ENCODE data around the gene ICOSLG. TPM values are rescaled to one million over a fixed set of nuclear protein-coding genes. Genes with fewer than 3 reads are reported as not detected.
"Not testable (repeated sequence)": the region's sequence is repeated elsewhere in the genome, so short reads cannot be mapped to it uniquely, and the experiment has no call there.

Gene ICOSLG, protein sequence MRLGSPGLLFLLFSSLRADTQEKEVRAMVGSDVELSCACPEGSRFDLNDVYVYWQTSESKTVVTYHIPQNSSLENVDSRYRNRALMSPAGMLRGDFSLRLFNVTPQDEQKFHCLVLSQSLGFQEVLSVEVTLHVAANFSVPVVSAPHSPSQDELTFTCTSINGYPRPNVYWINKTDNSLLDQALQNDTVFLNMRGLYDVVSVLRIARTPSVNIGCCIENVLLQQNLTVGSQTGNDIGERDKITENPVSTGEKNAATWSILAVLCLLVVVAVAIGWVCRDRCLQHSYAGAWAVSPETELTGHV
- total RNA-seq (0.48 and 2.4 TPM in 2 replicates), polyA plus RNA-seq (0.68 and 1.9 TPM in 2 replicates)

DNA sequence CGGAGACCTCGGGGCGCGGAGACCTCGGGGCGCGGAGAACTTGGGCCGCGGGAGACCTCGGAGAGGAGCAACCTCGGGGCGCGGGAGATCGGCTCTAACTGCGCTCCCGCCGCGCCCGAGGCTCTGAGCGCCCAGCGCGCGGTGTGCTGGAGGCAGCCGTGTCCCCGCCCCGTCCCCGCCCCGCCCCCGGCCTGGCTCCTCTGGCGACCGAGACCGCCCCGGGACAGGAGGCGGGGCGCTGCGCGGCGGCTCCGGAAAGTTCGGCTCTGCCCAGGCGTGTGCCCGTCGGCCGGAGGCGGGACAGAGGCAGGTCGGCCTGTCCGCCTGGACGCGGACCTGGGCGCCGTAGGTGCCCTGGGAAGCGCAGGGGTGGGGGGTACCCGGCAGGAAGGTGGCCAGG is at the start of gene ICOSLG:
Gene ICOSLG, minus strand, starts transcription at position 102 of the 400 bp plus-strand sequence. CDS start 126 bp downstream, outside the sequence.
- H3K79me2 ChIP-seq; H4K20me1 ChIP-seq (ENCODE audit: insufficient read depth, poor library complexity, severe bottlenecking); H3K4me2 ChIP-seq; H3K9me3 ChIP-seq (ENCODE audit: low read depth); H2AFZ ChIP-seq; DNase-seq (ENCODE audit: low spot score); H3K36me3 ChIP-seq (replicated peaks; ENCODE audit: insufficient read depth, low read depth); H3K4me1 ChIP-seq (ENCODE audit: insufficient read depth); H3K4me3 ChIP-seq; H3K27ac ChIP-seq; H3K9me2 ChIP-seq (replicated peaks; ENCODE audit: insufficient read depth); H3K27me3 ChIP-seq: not testable (repeated sequence)
- no CpG with 5 or more reads among the region's 53 CpGs for WGBS (ENCODE audit: low lambda C conversion rate, missing lambda C conversion rate)

DNA sequence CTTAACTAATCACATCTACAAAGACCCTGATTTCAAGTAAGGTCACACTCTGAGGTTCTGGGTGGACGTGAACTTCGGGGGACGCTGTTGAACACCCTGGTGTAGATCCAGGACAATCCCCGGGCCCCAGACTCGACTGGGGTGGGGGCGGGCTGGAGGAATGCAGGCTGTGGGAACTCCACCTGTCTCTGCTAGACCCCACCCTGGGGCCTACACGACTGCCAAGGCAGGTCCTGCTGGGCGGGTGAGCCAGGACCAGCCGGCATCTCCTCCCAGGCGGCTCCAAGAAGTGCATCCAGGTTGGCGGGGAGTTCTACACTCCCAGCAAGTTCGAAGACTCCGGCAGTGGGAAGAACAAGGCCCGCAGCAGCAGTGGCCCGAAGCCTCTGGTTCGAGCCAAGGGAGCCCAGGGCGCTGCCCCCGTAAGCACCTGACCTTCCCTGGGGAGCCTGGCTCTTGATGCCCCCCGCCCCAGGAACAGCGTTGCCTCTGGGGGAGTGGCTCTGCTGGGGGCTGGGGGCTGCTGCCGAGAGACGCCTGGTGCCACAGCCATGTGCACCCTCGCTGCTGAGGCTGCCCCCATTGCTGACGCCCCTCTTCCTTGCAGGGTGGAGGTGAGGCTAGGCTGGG is 48.8 kb upstream of the ICOSLG start:
- no peaks in the 10 kb centered on the region for H3K9me3 ChIP-seq (ENCODE audit: low read depth)
- WGBS (ENCODE audit: low lambda C conversion rate, missing lambda C conversion rate) = 86% methylated on average over 23 of the region's 24 CpGs
- H2AFZ ChIP-seq = no peak overlapping the region
- no peak for DNase-seq (ENCODE audit: low spot score)
- no peaks in the 10 kb centered on the region for H4K20me1 ChIP-seq (ENCODE audit: insufficient read depth, poor library complexity, severe bottlenecking)
- H3K9me2 ChIP-seq (replicated peaks; ENCODE audit: insufficient read depth) = no peaks in the 10 kb centered on the region
- no peaks in the 10 kb centered on the region for H3K27me3 ChIP-seq
- H3K27ac ChIP-seq = no peak overlapping the region
- no peak overlapping the region for H3K4me2 ChIP-seq
- no peaks in the 10 kb centered on the region for H3K36me3 ChIP-seq (replicated peaks; ENCODE audit: insufficient read depth, low read depth)
- no peaks in the 10 kb centered on the region for H3K79me2 ChIP-seq
- no peak for TF ChIP-seq EZH2phosphoT487 (IDR thresholded peaks at IDR 0.05; ENCODE audit: low read depth, severe bottlenecking, unreplicated experiment)
- TF ChIP-seq EZH2 (IDR thresholded peaks at IDR 0.05; ENCODE audit: borderline replicate concordance) = no peak
- TF ChIP-seq, protein P1, sequence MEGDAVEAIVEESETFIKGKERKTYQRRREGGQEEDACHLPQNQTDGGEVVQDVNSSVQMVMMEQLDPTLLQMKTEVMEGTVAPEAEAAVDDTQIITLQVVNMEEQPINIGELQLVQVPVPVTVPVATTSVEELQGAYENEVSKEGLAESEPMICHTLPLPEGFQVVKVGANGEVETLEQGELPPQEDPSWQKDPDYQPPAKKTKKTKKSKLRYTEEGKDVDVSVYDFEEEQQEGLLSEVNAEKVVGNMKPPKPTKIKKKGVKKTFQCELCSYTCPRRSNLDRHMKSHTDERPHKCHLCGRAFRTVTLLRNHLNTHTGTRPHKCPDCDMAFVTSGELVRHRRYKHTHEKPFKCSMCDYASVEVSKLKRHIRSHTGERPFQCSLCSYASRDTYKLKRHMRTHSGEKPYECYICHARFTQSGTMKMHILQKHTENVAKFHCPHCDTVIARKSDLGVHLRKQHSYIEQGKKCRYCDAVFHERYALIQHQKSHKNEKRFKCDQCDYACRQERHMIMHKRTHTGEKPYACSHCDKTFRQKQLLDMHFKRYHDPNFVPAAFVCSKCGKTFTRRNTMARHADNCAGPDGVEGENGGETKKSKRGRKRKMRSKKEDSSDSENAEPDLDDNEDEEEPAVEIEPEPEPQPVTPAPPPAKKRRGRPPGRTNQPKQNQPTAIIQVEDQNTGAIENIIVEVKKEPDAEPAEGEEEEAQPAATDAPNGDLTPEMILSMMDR (IDR thresholded peaks at IDR 0.05; ENCODE audit: poor library complexity) = no peak
- no peaks in the 10 kb centered on the region for H3K4me1 ChIP-seq (ENCODE audit: insufficient read depth)
- H3K4me3 ChIP-seq = no peak overlapping the region

DNA sequence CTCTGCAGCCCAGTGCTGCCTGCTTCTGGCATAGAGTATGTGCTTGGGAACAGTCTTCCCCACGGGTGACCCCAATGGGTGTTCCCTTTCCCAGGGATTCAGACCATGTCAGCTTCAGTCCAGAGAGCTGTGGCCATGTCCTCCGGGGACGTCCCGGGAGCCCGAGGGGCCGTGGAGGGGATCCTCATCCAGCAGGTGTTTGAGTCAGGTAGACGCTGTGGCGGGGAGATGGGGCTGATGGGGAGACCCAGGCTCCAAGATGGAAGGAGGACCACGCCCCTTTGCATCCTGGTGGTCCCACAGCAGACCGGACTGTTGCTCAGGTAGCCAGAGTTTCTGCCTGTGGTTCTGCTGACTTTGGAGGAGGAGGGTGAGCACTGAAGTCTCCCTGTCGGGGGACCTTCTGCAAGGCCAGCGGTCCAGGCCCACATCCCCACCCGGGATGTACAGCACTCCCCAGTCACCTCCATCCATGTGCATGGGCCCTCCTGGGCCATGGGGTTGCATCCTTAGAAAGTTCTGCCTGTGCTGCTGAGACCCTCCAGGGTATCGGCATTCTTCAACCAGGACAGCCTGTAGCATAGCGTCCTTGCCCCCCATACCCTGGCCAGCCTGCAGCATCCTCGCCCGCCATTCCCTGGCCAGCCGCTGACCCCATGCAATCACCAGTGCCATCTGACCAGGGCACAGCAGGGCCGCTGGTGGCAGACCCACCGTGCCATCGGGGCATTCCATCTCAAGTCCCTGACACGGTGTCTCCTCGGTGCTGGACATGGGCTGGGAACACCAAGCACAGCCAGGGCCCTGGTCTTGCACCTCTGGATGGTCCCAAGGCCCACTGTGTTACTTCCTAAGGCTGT is 47.7 kb upstream of the ICOSLG start:
- H4K20me1 ChIP-seq (ENCODE audit: insufficient read depth, poor library complexity, severe bottlenecking) = no peaks in the 10 kb centered on the region
- 81% methylated on average over 19 of the region's 23 CpGs for WGBS (ENCODE audit: low lambda C conversion rate, missing lambda C conversion rate)
- no peaks in the 10 kb centered on the region for H3K4me1 ChIP-seq (ENCODE audit: insufficient read depth)
- no peak overlapping the region for H3K4me2 ChIP-seq
- H3K27ac ChIP-seq = no peak overlapping the region
- no peaks in the 10 kb centered on the region for H3K9me3 ChIP-seq (ENCODE audit: low read depth)
- no peaks in the 10 kb centered on the region for H3K79me2 ChIP-seq
- no peaks in the 10 kb centered on the region for H3K9me2 ChIP-seq (replicated peaks; ENCODE audit: insufficient read depth)
- no peak for DNase-seq (ENCODE audit: low spot score)
- H3K27me3 ChIP-seq = no peaks in the 10 kb centered on the region
- no peak overlapping the region for H3K4me3 ChIP-seq
- no peaks in the 10 kb centered on the region for H3K36me3 ChIP-seq (replicated peaks; ENCODE audit: insufficient read depth, low read depth)
- H2AFZ ChIP-seq = no peak overlapping the region
- no peak for TF ChIP-seq EZH2phosphoT487 (IDR thresholded peaks at IDR 0.05; ENCODE audit: low read depth, severe bottlenecking, unreplicated experiment)
- TF ChIP-seq, protein P1 (IDR thresholded peaks at IDR 0.05; ENCODE audit: poor library complexity) = no peak
- no peak for TF ChIP-seq EZH2 (IDR thresholded peaks at IDR 0.05; ENCODE audit: borderline replicate concordance)

Data from hepatocyte (in vitro differentiated cells).